Parathyroid adenoma (tissue), 2 donors: Measurements from ENCODE around the gene RFXANK.

Experiments
- H2AFZ ChIP-seq: fragments of 300-600 bp; sonication (generic); one replicate; pipeline ENCODE4 v1.7.0; 2017; ENCODE audit warnings: antibody characterized with exemption, mild to moderate bottlenecking
- H3K27ac ChIP-seq: fragments of 300-600 bp; sonication (generic); one replicate; pipeline ENCODE4 v1.7.0; 2017
- H3K27me3 ChIP-seq: fragments of 300-600 bp; sonication (generic); one replicate; pipeline ENCODE4 v1.7.0; 2017; ENCODE audit warnings: low read length; ENCODE audit not compliant: control insufficient read depth, insufficient read depth
- H3K36me3 ChIP-seq: fragments of 300-600 bp; sonication (generic); one replicate; pipeline ENCODE4 v1.7.0; 2017; ENCODE audit warnings: low read length; ENCODE audit not compliant: control insufficient read depth, insufficient read depth
- H3K4me1 ChIP-seq: fragments of 300-600 bp; sonication (generic); one replicate; pipeline ENCODE4 v1.7.0; 2017; ENCODE audit warnings: control low read depth
- H3K4me2 ChIP-seq: fragments of 300-600 bp; sonication (generic); one replicate; pipeline ENCODE4 v1.7.0; 2017; ENCODE audit warnings: low read length
- H3K4me3 ChIP-seq: fragments of 300-600 bp; sonication (generic); one replicate; pipeline ENCODE4 v1.7.0; 2017; ENCODE audit warnings: low read depth, low read length
- H3K79me2 ChIP-seq: fragments of 300-600 bp; sonication (generic); one replicate; pipeline ENCODE4 v1.7.0; 2017; ENCODE audit warnings: control low read depth
- H3K9ac ChIP-seq: fragments of 300-600 bp; sonication (generic); one replicate; pipeline ENCODE4 v1.7.0; 2017; ENCODE audit warnings: mild to moderate bottlenecking
- H3K9me3 ChIP-seq: fragments of 300-600 bp; sonication (generic); one replicate; pipeline ENCODE4 v1.7.0; 2017; ENCODE audit warnings: low read length; ENCODE audit not compliant: control insufficient read depth
- CTCF ChIP-seq: fragments of 300-600 bp; sonication (generic); IDR thresholded peaks from one replicate; pipeline ENCODE4 v1.7.0; 2017; ENCODE audit warnings: antibody characterized with exemption, mild to moderate bottlenecking
- donor health status: primary hyperparathyroidism.

RFXANK gene

GRCh38 chr19:19192078-19192882 lies at the start of gene RFXANK, which contains the start of gene BORCS8:
TSS of gene RFXANK (plus strand) at chr19:19192258. CDS start at chr19:19193947, 1,689 bp downstream.
TSS of gene BORCS8 (minus strand) at chr19:19192152. CDS start at chr19:19192117, 35 bp downstream.
- Histone ChIP-seq H3K27ac (peak within 1 kb of the TSS; percentile 95), H3K9me3 (no peaks in the 10 kb centered on the region), H3K36me3 (no peaks in the 10 kb centered on the region), H3K27me3 (no peaks in the 10 kb centered on the region), H3K4me1 (peaks cover 5% of the 10 kb centered on the region), H3K79me2 (peaks cover 19% of the 10 kb centered on the region), H3K9ac (peak within 1 kb of the TSS; percentile 83), H3K4me2 (peak within 1 kb of the TSS; percentile 100), H3K4me3 (peak within 1 kb of the TSS; percentile 99), H2AFZ (peak within 1 kb of the TSS; percentile 97)
- no peak for TF ChIP-seq CTCF

GRCh38 chr19:19142347-19142746 lies 49.7 kb upstream of the RFXANK start:
- H3K79me2 ChIP-seq = peaks cover 5% of the 10 kb centered on the region
- H3K27me3 ChIP-seq = no peaks in the 10 kb centered on the region
- H3K9me3 ChIP-seq = no peaks in the 10 kb centered on the region
- H3K4me1 ChIP-seq = no peaks in the 10 kb centered on the region
- no peak for TF ChIP-seq CTCF
- H2AFZ ChIP-seq = no peak overlapping the region
- H3K27ac ChIP-seq = no peak overlapping the region
- H3K4me2 ChIP-seq = no peak overlapping the region
- no peak overlapping the region for H3K4me3 ChIP-seq
- no peak overlapping the region for H3K9ac ChIP-seq
- H3K36me3 ChIP-seq = no peaks in the 10 kb centered on the region

- Histone ChIP-seq H3K36me3 (no peaks in the 10 kb centered on the region), H3K9me3 (no peaks in the 10 kb centered on the region), H3K4me1 (no peaks in the 10 kb centered on the region), H3K27ac (no peak overlapping the region), H3K4me3 (no peak overlapping the region), H2AFZ (no peak overlapping the region), H3K27me3 (no peaks in the 10 kb centered on the region), H3K4me2 (no peak overlapping the region), H3K79me2 (no peaks in the 10 kb centered on the region), H3K9ac (no peak overlapping the region)
- no peak for TF ChIP-seq CTCF
These were observed 46.8 kb upstream of the RFXANK start for GRCh38 chr19:19145281-19145680.

- no peaks in the 10 kb centered on the region for H3K9me3 ChIP-seq
- peak overlapping the region; percentile 47 for H3K4me2 ChIP-seq
- peak overlapping the region; percentile 68 for H2AFZ ChIP-seq
- H3K27me3 ChIP-seq = no peaks in the 10 kb centered on the region
- H3K36me3 ChIP-seq = no peaks in the 10 kb centered on the region
- no peaks in the 10 kb centered on the region for H3K79me2 ChIP-seq
- H3K4me1 ChIP-seq = no peaks in the 10 kb centered on the region
- no peak overlapping the region for H3K9ac ChIP-seq
- no peak overlapping the region for H3K27ac ChIP-seq
- no peak overlapping the region for H3K4me3 ChIP-seq
- TF ChIP-seq CTCF = peak; percentile 97
These were observed 46.1 kb upstream of the RFXANK start for GRCh38 chr19:19145684-19146608.
